ENCODE results near the gene RPS2.

RPS2 gene

DNA sequence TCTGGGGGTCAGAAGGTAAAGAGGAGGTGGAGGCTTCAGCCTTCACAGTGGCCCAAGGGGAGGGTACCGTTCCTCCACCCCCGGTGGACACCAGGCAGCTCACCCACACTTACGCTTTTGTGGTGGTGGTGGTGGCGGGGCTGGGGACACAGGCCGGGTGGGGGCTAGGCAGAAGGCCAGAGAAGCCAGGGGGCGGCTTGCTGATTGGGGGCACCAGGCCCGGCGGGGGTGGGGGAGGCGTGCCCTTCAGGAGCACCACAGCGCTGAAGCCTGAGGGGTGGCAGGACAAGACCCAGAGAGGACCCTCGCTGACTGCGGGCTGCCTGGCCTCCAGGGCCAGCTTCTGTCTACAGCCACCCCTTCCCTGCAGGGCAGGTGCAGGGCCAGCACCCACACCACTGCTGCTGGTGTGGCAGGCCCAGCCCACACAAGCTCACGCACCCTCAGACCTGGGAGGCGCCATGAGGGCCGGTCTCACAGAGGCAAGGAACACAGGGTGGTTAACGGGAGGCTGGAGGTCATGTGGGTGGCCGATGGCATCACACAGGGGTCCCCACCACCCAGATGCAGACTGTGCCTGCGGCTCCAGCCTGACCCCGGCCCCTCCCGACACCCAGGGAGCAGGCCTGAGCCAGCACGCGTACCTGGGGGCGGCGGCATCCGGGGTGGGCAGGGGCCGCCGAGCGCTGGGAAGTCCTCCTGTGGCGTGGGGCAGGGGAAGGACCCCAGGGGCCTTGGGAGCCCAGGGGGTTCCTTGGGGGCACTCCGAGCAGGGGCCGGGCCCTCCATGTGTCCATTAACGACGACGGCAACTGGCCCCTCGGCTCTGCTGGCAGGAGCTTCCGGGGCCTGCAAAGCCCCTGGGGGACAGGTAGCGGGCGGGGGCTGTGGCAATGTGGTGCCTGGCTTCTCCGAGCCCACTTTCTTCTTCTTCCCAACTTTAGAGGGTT, 34.5 kb upstream of the RPS2 start:
- no peak for DNase-seq

DNA sequence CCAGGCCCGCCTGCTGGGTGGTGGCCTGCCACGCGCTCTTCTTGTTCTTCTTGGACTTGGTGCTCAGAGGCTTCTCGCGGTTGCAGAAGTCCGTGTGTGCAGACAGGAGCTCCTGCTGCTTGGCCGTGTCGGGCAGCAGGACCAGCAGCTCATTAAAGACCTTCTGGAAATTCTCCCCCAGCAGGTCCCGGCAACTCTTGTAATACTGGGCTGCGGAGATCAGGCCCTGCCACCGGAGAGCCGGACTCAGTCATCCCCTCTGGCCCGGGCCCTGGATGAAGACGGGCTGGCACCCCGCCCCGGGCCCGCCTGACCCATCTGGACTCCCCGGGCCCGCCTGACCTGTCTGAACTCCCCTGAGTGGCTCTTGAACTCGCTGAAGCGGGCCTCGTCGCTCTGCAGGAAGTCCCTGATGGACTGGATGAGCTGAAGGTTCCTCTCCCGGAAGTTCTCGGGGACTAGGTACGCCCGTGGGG, 33.8 kb upstream of the RPS2 start:
- DNase-seq, result no peak

DNA sequence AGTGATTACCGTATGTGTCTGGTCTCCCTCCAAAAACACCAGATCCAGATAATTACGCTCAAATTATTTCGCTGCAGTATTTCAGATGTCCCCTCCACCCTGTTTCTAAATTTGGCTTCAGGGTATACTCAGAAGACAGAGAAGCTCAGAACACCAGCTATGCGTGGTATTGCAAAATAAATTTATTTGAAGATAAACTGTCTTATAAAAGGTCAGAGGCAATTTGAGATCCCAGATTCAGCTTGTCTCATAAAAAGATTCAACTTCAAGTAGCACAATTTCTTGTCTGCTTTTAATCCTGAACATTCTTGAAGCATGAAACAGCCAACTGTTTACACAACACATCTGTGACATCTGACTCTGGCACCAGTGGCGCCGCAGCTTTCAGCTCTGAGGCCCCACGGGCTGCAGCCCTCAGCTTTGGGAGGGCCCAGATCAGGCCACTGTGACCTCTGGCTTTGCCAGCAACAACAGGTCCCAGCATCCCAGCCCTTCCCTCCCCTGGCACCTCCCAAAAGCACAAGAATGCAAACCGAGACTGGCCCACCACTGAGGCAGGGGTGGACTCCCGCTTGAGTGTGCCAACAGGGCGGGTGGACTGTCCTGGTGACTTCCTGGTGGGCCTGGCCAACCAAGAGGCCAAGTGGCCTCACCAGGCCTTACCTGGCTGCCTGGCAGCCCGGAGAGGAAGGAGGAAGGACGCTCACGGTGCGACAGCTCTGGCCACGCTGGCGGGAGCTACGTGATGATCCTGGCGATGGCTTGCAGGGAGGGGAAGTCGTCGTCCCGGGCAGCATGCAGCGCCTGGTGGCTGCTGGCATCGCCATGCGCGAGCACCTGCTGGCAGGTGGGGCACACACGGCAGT, 33.1 kb upstream of the RPS2 start:
- no peak for DNase-seq

DNA sequence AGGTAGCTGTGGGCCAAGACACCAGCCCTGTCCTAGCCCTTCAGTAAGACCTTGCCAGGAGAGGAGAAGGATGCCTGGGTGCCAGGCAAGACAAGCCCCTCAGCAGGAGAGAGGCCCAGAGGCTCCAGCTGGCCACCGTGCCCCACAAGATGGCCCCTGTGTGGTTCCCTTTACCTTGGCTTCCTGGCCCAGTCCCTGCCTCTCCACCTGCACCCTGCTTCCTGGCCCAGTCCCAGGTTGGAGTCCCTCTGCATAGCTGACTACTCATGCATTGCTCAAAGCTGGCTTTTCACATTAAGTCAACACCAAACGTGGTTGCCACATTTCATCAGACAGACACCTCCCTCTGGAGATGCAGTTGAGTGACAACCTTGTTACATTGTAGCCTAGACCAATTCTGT, 29.1 kb upstream of the RPS2 start:
- no peak for DNase-seq

DNA sequence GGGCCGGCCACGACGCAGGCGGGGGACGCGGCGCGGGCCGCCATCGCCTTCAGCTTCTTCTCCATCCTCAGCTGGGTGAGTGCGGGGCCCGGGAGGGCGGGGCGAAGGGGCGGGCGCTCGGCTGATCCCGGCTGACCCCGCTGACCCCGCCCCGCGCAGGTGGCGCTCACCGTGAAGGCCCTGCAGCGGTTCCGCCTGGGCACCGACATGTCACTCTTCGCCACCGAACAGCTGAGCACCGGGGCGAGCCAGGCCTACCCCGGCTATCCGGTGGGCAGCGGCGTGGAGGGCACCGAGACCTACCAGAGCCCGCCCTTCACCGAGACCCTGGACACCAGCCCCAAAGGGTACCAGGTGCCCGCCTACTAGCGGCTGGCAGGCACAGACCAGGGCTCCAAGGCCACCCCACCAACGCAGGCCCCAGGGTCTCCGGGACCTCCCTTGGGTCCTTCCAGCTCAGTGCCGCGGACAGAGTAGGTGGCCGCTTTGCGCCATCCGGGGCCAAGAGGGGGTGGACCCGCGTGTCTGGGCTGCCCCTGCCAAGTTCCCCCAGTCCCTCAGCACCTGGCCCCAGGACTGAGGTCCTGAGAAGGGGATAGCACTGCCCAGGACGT, 28.2 kb upstream of the RPS2 start:
- DNase-seq, result no peak

DNA sequence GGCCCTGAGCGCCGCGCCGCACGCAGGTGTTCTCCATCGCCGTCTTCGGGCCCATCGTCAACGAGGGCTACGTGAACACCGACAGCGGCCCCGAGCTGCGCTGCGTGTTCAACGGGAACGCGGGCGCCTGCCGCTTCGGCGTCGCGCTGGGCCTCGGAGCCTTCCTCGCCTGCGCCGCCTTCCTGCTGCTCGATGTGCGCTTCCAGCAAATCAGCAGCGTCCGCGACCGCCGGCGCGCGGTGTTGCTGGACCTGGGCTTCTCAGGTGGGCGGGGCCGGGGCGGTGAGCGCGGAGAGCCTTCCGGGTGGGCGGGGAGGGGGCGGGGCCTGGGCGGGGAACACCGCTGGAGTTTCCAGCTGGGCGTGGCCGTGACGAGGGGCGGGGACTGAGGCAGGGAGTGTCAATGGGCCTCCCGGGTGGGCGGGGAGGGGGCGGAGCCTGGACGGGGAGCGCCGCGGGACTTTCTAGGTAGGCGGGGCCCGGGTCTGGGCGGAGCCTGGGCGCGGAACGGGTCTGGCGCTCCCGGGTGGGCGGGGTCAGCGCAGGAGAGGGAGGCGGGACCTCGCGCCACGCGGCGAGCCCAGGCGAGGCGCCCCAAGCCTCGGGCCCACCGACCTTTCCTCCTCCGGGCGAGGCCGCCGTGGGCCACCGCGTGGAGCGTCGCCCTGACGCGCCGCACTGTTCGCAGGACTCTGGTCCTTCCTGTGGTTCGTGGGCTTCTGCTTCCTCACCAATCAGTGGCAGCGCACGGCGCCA, 27.5 kb upstream of the RPS2 start:
- DNase-seq, result peak in 1 of 2 experiments; percentile 23

DNA sequence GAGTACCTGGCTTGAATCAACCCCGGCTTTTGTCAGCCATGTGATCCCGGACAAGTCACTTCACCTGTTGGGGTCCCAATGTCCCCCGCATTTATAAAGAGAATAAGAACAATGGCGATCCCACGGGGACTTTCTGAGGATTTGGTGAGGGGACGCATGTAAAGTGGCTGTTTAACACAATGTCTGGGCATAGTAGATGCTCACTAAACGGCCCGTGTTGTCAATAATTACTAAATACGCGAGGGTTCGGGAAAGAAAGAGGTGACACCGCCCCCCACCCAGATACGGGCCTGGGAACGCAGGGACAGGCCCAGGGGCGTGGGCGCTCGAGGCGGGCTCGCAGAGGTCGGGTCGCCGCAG, 26.9 kb upstream of the RPS2 start:
- DNase-seq, result no peak

DNA sequence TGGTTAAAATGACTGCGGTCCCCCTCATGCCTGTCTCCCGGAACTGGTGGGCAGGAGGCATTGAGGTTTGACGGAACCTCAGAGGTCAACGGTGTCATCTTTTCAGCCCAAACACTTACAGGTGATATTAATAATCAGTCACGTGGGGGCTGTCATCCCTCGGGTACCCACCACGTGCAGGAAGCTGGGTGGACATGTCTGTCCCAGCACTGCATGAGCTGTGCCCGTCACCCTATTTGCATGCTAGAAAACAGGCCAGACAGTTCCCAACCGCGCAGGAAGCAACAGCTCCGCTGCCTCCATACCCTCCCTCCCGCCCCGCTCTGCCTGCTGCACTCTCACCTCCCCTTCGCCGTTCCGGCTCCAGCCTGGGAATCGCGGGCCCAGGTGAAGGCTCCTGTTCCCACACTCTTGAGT, 26.5 kb upstream of the RPS2 start:
- peak in 1 of 2 experiments; percentile 2 for DNase-seq

DNA sequence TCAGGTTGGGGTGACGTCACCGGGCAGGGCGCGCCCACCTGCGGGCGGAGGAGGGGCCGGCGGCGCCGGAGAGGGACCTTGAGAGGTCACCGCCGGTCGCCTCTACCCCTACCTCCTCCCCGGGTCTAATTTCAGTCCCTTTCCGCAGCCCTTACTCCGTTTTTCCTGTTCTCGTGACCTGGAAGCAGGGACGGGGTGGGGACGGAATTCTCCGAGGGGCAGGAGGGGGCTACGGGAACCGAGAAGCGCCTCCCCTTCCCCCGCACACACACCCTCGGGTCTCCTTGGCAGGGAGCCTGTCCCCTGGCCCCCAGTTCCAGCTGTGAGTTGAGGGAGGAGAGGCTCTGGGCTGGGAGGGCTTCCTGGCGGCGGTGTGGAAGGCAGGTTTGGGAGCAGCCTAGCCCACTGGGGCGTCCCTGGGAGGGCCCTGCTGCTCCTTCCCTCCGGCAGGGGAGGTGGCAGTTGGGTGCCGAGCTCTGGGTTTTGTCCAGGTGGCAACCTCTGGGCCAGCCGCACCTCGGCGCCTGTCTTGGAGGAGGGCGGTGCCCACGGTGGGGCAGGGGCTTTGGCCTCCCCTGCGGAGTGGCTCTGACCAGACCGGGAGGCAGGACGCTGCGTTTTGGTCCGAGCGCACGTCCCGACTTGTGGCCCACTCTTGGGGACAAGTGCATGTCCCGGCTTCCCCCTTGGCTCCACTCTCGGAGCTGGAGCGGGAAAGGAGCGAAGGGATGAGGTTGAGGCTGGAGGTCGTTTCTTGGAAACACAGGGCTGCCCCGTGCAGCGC, 25.9 kb upstream of the RPS2 start:
- DNase-seq, result no peak

DNA sequence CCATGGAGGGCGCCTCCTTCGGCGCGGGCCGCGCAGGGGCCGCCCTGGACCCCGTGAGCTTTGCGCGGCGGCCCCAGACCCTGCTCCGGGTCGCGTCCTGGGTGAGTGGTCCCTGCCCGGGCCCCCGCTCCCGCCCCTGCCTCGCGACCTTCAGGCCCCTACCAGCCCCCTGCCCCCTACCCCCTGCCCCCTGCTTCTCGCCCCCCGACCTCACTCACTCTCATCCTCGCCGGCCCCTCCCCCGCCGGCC, 25.4 kb upstream of the RPS2 start:
- DNase-seq, result no peak

DNA sequence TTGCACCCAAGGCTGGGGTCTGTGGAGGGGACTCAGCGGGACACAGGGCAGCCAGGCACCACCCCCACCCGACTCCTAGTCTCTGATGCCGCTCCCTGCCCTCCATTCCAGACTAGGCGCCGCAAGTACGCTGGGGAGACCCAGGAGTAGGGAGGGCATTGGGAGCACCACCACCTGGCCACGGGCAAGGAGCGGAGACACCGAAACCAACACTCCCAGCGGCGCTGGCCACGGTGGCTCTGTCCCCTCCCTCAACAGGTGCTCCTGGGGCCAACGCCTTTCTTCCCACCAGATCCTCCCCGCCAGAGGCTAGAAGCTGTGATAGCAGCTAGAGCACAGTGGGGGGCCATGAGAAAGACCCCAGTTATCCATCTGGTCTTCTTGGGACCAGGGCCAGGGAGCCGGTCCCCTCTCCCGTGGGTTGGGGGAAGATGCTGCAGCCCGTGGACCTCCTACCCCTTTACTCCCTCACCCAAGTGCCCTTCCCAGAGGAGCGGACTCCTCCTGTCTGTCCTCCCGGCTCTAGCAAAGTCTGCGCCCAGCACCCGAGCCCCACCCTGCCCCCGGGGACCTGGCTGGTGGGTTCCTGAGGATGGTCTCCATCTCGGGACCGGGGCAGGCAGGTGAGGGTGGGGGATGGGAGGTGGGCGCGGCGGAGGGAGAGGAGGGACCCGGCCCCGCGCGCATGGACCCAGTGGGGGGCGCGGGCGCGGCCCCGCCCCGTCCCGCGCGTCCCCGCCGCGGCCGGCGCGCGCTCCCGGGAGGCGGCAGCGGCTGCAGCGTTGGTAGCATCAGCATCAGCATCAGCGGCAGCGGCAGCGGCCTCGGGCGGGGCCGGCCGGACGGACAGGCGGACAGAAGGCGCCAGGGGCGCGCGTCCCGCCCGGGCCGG, 24.8 kb upstream of the RPS2 start, which contains the start of gene SYNGR3:
Gene SYNGR3, plus strand, starts transcription at position 762 of the 892 bp plus-strand sequence. CDS start 133 bp downstream, outside the sequence.
- no peak for DNase-seq

DNA sequence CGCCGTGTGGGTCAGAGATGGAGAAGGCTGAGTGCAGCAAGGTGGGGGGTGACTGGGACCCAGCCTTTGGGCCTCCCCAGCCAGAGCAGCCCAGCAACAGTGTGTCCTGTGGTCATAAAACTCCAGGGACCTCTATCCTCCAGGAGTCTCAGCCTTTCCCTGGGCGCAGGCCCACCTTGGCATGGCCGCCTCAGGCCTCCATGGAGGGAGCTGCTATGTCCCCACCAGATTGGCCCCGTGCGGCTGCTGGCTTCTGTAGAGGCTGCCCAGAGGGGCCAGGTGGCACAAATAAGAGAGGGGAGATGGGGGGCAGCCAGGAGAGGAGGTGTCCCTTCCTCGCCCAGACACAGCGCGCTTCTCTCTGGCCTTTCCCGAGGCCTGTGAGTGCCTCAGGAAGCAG, 22.6 kb upstream of the RPS2 start:
- DNase-seq, result no peak

DNA sequence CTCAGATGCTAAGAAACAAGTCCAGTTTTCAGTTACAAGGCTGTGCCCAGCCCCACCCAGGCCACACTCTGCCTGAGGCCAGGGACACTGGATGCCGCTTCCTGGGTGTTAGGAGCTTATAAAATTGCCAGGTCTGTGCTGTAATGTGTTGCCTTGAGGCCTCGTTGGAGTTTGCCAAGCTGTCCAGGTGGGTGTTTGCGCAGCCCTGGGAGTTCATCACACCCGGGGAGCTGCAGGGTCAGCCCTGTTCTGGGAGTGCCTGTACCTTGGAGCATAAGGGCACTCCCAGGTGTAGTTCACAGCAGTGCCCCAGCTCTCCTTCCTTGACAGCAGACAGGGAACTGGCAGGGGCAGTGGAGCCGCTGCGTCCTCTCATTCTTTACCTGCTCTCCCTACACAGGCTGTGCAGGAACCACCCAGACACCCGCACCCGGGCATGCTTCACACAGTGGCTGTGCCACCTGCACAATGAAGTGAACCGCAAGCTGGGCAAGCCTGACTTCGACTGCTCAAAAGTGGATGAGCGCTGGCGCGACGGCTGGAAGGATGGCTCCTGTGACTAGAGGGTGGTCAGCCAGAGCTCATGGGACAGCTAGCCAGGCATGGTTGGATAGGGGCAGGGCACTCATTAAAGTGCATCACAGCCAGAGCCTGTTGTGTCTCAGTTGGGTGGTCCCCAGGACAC, 21.0 kb upstream of the RPS2 start:
- no peak for DNase-seq

DNA sequence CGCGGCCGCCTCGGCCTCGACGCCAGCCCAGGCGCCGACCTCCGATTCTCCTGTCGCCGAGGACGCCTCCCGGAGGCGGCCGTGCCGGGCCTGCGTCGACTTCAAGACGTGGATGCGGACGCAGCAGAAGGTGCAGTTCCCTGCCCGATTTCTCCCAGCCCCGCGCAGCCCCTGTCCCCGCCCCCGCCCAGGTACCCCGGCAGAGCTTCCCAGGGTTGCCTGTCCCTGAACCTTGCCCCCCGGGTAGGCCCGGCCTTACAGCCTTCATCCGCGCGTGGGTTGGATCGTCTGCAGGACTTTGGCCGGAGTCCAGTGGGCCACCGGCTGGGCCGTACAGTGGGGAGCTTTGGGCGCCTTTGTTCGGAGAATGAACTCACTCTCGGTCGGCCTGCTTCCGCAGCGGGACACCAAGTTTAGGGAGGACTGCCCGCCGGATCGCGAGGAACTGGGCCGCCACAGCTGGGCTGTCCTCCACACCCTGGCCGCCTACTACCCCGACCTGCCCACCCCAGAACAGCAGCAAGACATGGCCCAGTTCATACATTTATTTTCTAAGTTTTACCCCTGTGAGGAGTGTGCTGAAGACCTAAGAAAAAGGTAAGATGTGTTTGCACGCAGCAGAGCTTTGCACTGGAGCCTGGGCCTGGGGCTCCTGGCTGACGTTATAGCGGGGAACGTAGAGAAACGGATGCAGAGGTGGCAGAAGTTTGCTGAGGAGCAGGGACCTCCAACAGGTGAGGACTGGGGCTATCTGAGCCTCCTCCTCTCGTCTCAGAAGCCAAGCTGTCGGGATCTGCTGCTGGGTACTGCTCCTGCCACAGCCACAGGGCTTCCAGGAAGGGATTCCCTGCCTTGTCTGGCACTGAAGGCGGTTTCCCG, 20.0 kb upstream of the RPS2 start:
- no peak for DNase-seq

DNA sequence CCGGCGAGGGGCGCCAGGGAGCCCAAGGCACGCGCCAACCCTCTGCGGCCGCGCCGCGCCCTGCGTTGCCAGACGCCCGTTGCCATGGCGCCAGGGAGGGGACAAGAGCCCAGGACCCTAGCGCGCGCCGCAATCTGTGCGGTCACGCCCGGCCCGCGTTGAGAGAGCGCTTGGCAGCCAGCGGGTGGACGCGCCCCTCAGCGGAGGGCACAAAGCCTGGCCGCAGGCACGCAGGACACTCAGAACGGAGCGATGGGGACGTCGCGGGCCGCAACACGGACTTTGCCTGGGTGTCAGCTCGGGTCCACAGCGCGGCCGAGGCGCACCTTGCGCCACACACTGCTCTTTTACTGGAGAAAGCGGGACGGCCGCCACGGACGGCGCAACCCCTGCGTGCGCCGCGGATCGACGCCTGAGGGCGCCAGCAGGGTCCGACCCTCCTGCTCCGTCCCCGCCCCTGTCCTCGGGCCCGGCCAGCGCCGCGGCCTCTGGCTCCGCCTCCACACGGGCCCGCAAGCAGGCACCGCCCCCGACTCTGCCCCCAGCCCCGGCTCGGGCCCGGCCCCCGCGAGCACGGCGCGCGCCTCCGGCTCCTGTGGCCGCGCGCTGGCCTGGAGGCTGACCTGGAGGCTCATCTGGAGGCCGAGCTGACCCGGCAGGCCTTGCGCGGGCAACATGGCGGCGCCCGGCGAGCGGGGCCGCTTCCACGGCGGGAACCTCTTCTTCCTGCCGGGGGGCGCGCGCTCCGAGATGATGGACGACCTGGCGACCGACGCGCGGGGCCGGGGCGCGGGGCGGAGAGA, 19.1 kb upstream of the RPS2 start, which contains the start of gene GFER:
Gene GFER, plus strand, starts transcription at position 650 of the 803 bp plus-strand sequence. Its CDS starts 26 bp downstream, at position 676.
- DNase-seq, result peak; percentile 29 to 48

DNA sequence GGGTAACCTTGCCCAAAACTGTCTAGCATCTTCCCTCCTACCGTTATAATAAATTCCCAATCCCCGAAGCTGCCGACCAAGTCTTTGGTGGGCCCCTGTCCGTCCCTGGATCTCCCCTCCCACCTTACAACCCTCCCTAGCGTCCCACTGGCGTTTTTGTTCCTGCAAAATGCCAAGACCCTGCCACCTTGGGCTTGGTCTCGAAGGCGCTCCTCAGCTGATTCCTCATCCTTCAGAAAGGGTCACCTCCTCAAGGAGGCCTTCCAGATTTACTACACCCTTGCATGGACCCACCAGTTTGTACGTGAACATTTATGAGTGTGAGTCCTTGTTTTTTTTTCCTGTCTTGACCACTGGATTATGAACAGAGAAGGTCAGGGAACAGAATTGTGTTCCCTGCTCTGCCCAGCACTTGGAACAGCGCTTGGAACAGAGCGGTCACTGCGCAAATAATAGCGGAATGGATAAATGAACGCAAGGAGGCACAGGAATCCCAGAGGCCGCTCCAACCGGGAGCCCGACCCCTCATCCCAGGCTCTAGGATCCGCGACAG, 18.4 kb upstream of the RPS2 start:
- no peak for DNase-seq

DNA sequence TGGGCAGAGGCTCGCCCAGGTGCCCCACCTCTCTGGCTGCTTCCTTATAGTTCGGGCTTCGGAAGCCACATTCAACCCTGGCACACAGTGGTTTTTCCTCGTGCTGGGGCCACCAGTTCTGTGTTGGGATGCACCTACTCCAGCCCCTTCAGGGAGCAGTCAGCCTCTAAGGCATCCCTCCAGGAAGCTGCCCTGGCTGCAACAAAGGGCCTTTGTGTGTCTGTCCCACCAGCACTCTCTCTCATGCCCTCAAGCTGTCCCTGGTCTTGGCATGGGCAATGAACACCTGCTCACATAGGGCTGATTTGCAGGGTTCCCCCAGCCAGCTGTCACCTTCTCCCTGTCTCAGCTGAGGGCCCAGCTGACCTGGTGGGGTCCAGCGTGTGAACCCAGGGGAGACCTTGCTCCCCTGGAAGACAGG, 17.4 kb upstream of the RPS2 start:
- no peak for DNase-seq

DNA sequence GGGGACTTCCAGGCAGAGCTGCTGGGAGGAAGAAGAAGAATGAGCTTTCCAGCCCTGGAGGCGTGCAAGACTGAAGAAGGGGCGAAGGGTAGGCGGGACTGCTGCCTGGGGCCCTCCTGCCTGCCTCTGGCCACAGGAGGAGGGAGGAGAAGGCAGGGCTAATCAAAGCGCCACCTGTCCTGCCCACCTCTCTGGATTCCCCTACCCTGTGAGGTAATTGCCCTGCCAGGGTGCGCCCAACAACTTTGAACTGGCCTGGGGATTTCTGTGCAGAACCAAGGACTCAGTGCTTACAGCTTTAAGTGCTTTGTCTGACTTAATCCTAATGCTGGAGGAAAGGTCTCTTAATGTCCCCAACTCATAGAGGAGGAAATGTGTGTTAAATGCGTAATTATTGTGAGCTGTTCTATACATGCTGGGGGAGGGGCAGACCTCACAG, 16.8 kb upstream of the RPS2 start, which contains the start of gene NOXO1:
Gene NOXO1, minus strand, starts transcription at position 72 of the 439 bp plus-strand sequence. CDS start 290 bp downstream, outside the sequence.
- DNase-seq, result no peak
